Upper lobe of left lung (tissue), 6 donors: ENCODE results near the gene ETV7. TPM values are rescaled to one million over a fixed set of nuclear protein-coding genes. Genes with fewer than 3 reads are reported as not detected.

Experiments used
- ATAC-seq, 2 donors: fragments of 200-7000 bp; cut with Tn5 transposase; one replicate each; pipeline ENCODE4 v1.9.1; 2022; ENCODE audit warnings: mild to moderate bottlenecking in 2 of 2, moderate library complexity in 2 of 2; ENCODE audit not compliant: low FRiP score in 2 of 2
- DNase-seq, 2 donors: peaks; one replicate each; pipeline ENCODE4 v3.0.0-alpha.2; 2019 to 2020
- H3K27ac ChIP-seq, 4 donors: fragments of 200-600 bp; sonication (generic); one replicate each; pipeline ENCODE4 v1.5.1; 2016 to 2019
- H3K27me3 ChIP-seq, 4 donors: fragments of 200-600 bp; sonication (generic); one replicate each; pipeline ENCODE4 v1.5.1; 2017 to 2019
- H3K36me3 ChIP-seq, 4 donors: fragments of 200-600 bp; sonication (generic); one replicate each; pipeline ENCODE4 v1.5.1; 2016 to 2019
- H3K4me1 ChIP-seq, 4 donors: fragments of 200-600 bp; sonication (generic); one replicate each; pipeline ENCODE4 v1.5.1; 2018 to 2019
- H3K4me3 ChIP-seq, 4 donors: fragments of 200-600 bp; sonication (generic); one replicate each; pipeline ENCODE4 v1.5.1; 2017 to 2019; ENCODE audit warnings: mild to moderate bottlenecking in 2 of 4, moderate library complexity in 1 of 4
- H3K9me3 ChIP-seq, 4 donors: fragments of 200-600 bp; sonication (generic); one replicate each; pipeline ENCODE4 v1.5.1; 2018 to 2019
- EP300 ChIP-seq, 4 donors: sonication (generic); formaldehyde crosslinking; IDR thresholded peaks; one replicate each; pipeline ENCODE4 v1.5.1; 2017; ENCODE audit warnings: antibody characterized with exemption in 4 of 4, control low read depth in 2 of 4
- POLR2A ChIP-seq, 4 donors: fragments of 450-650 bp; IDR thresholded peaks; one replicate each; pipeline ENCODE4 v1.5.1; 2016 to 2017; ENCODE audit warnings: antibody characterized with exemption in 4 of 4, mild to moderate bottlenecking in 2 of 4
- POLR2AphosphoS5 ChIP-seq, 2 donors: sonication (generic); formaldehyde crosslinking; IDR thresholded peaks; one replicate each; pipeline ENCODE4 v1.5.1; 2017; ENCODE audit warnings: antibody characterized with exemption in 2 of 2
- WGBS, 2 donors: methylation state at CpG; one replicate each; pipeline ENCODE4 v1.1.5; 2017 to 2018; 5-methylcytosine and 5-hydroxymethylcytosine counted together
- total RNA-seq, 6 donors: library from RNA; depleted of rRNA in 4 of 6; stranded (reverse); fragments of >200 nt in 4 of 6; gene quantifications; one replicate each; pipeline versions ENCODE4 v1.1.0 to v1.2.1, GENCODE V29; 2016 to 2021
- TF ChIP-seq, protein P1 (sequence below), 6 experiments: fragments of 450-650 bp in 4 of 6; fragments of 200-600 bp in 2 of 6; sonication (generic) in 2 of 6; IDR thresholded peaks; one replicate each; pipeline ENCODE4 v1.5.1; 2016 to 2019; ENCODE audit warnings: antibody characterized with exemption in 6 of 6
- donor health status: DM: no; HTN: no; CAD: no; lungs with moderate emphysema.
- donor health status: DM: no; HTN: yes; CAD: no; lungs with severe emphysema.

ETV7 gene
- total RNA-seq, 6 donors from 2014 or later = 2.0 to 10.5 (median 4.2) TPM

DNA sequence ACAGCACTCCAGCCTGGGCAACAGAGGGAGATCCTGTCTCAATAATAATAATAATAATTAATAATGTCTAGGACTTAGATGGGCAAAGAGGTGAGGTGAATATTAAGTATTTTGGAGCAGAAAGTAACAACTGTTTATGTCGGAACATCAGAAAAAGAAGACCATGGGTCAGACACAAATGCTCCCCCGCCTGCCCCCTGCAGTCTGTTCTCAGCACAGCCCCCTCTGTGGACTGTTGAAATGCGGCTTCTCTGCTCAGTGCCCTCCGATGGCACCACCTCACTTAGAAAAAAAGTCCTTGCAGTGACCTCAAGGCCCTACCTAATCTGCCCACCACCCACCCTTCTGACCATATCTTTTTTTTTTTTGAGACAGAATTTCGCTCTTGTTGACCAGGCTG, 5.2 kb upstream of the ETV7 start:
- ATAC-seq (no peak), DNase-seq (no peak)
- Histone ChIP-seq H3K4me3 (no peak overlapping the region), H3K27ac (no peak overlapping the region), H3K9me3 (no peaks in the 10 kb centered on the region), H3K4me1 (peaks cover 5 to 7% (median 6%) of the 10 kb centered on the region in 4 donors), H3K27me3 (no peaks in the 10 kb centered on the region), H3K36me3 (no peaks in the 10 kb centered on the region)
- WGBS, 2 donors = 88 to 95% methylated on average over 5 of the region's 5 CpGs
- TF ChIP-seq POLR2AphosphoS5 (IDR thresholded peaks at IDR 0.05) (no peak), POLR2A (IDR thresholded peaks at IDR 0.05) (no peak), EP300 (IDR thresholded peaks at IDR 0.05) (no peak)
- TF ChIP-seq, protein P1, sequence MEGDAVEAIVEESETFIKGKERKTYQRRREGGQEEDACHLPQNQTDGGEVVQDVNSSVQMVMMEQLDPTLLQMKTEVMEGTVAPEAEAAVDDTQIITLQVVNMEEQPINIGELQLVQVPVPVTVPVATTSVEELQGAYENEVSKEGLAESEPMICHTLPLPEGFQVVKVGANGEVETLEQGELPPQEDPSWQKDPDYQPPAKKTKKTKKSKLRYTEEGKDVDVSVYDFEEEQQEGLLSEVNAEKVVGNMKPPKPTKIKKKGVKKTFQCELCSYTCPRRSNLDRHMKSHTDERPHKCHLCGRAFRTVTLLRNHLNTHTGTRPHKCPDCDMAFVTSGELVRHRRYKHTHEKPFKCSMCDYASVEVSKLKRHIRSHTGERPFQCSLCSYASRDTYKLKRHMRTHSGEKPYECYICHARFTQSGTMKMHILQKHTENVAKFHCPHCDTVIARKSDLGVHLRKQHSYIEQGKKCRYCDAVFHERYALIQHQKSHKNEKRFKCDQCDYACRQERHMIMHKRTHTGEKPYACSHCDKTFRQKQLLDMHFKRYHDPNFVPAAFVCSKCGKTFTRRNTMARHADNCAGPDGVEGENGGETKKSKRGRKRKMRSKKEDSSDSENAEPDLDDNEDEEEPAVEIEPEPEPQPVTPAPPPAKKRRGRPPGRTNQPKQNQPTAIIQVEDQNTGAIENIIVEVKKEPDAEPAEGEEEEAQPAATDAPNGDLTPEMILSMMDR (IDR thresholded peaks at IDR 0.05) = no peak

DNA sequence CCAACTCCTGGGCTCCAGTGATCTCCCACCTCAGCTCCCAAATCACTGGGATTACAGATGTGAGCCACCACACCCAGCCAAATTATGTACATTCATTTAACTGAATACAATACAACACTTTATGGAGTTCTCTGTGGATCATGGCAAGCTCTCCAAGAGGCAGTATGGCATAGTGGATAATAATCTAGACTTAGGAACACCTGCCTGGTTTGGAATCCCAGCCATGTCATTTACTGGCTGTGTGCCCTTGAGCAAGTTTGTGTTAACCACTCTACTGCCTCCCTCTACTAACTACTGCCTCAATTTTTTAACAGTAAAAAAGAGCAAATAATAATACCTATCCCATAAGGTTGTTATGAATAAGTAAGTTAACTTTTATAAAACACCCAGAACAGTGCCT, 1.9 kb upstream of the ETV7 start:
- DNase-seq = no peak
- Histone ChIP-seq H3K27me3 (no peaks in the 10 kb centered on the region), H3K4me1 (peaks cover 12 to 20% (median 16%) of the 10 kb centered on the region in 4 donors), H3K27ac (no peak overlapping the region), H3K9me3 (no peaks in the 10 kb centered on the region), H3K36me3 (no peaks in the 10 kb centered on the region), H3K4me3 (no peak overlapping the region)
- no peak for ATAC-seq
- TF ChIP-seq POLR2A (IDR thresholded peaks at IDR 0.05) (no peak), POLR2AphosphoS5 (IDR thresholded peaks at IDR 0.05) (no peak), EP300 (IDR thresholded peaks at IDR 0.05) (no peak)
- TF ChIP-seq, protein P1 (IDR thresholded peaks at IDR 0.05) = no peak

DNA sequence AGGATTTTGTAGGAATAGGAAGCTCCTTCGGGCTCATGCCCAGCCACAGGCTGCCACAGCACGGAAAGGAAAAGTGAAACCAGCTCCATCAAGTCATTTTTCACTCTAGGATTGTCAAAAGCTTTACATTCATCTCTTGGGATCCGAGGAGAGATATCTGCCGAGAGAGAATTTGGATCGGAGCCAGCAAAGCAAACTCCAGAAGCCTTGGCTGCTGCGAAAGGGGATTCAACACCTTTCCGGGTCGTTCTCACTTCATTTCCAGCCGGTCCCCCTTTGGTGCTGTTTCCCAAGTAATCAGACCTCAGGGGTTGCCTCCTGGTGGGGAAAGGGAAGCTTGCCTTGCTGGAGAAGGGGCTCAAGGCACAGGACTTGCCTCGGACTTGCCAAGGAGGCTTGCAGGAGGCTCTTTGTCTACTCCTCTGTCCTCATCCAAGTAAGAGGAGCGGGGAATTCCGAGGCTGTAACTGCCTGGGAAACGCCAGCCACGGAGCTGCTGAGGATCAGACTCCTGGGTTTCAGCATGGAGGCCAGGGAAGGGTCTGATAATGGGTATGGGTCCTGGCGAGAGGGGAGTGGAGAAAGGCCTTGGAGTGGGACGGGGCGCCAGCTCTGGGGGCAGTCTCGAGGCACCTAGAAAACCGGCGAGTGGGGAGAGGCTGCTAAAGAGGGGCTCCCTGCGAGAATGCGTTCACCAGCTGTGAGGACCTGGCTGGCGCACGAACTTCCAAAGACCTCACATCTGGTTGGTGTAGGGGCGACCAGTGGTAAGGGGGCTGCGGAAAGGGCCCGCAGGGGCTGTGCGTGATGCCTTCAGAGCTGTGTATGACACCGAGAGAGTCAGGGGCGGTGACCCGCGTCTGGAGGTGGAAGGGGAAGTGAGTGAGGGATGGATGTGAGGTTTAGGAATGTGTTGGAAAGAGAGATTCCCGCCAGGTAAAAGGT, 702 bp downstream of the ETV7 start:
- 1% methylated on average over 30 to 33 of the region's 33 CpGs for WGBS, 2 donors
- no peaks in the 10 kb centered on the region for H3K36me3 ChIP-seq
- TF ChIP-seq EP300 (IDR thresholded peaks at IDR 0.05) = no peak
- TF ChIP-seq POLR2AphosphoS5 (IDR thresholded peaks at IDR 0.05) = no peak
- TF ChIP-seq, protein P1 (IDR thresholded peaks at IDR 0.05) = no peak
- no peak for TF ChIP-seq POLR2A (IDR thresholded peaks at IDR 0.05)
- DNase-seq = peak; percentile 44 to 67
- ATAC-seq = peak; percentile 65 to 67
- H3K9me3 ChIP-seq = no peaks in the 10 kb centered on the region
- no peaks in the 10 kb centered on the region for H3K27me3 ChIP-seq
- H3K27ac ChIP-seq = peak overlapping the region; percentile 55 to 86 (median 76)
- H3K4me1 ChIP-seq = peaks cover 12 to 20% (median 18%) of the 10 kb centered on the region in 4 donors
- peak overlapping the region; percentile 49 to 79 (median 68) for H3K4me3 ChIP-seq

DNA sequence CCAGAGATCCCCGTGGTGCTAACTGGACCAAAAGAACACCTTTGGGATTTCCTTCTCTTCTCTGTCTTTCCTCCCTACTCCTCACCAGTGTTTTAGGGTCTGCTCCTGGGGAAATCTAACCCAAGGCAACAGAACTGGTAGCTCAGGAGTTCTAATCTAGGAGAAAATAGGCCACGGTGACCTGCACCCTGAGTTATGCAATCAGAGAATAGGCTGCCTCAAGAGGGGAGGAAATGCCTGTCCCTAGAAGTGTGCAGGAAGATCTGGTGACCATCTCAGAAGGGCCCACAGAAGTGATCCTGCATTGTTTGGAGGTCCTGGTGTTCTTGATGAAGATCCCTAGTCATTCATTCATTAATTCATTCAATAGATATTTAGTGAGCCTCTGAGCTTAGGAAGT, 3.4 kb downstream of the ETV7 start:
- Histone ChIP-seq H3K27me3 (no peaks in the 10 kb centered on the region), H3K4me1 (peaks cover 12 to 20% (median 18%) of the 10 kb centered on the region in 4 donors), H3K4me3 (no peak overlapping the region), H3K36me3 (no peaks in the 10 kb centered on the region), H3K9me3 (no peaks in the 10 kb centered on the region), H3K27ac (no peak overlapping the region)
- ATAC-seq (no peak), DNase-seq (no peak)
- WGBS, 2 donors = 68 to 69% methylated on average over 2 of the region's 2 CpGs
- TF ChIP-seq EP300 (IDR thresholded peaks at IDR 0.05) = no peak
- no peak for TF ChIP-seq POLR2AphosphoS5 (IDR thresholded peaks at IDR 0.05)
- no peak for TF ChIP-seq POLR2A (IDR thresholded peaks at IDR 0.05)
- TF ChIP-seq, protein P1 (IDR thresholded peaks at IDR 0.05) = no peak
